NOMO-1 treated with DMSO at 0.1 percent for 48 hours (cell line): ENCODE results near the gene SSR3.

Experiments used
- DNase-seq: peaks from one replicate; lab custom pipeline; 2025; ENCODE audit not compliant: unreplicated experiment; lab: John Stamatoyannopoulos, UW

Gene SSR3

DNA sequence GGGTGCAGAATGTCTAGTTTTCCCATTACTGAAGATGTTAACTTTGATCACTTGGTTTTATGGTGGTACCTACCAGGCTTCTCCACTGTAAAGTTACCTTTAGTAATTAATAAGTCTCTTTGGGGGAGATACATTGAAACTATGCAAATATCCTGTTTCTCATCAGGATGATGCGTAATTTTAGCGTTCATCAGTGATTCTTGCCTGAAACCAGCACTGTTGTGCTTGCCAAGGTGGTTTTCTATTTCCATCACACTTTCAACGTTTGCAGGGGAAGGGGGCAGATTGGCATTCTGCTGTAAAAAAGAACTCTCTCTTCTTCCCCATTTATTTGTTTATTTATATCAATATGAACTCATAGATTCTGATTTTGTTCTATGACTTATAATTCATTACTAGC lies 61.0 kb downstream of the SSR3 start:
- DNase-seq = no peak

DNA sequence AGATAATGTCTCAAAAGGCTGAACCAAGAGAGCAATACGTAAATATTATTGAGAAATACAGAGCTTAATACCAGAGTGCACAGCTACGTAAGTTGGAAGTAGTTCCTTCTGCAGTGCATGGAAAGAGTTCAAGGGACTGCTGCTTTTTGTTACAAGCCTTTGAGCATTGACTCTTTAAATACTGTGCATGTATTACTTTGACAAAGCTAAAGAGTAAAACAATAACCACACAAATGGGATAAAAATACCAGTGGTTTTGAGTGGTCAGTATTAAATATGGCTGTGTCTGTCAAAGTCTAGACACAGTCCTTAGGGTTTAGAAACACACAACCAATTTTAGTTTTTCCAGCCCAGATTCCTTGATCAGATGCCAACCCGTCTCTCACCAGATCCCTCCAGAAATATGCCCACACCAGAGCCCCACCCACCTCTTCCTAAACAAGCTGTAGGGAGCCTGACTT lies 62.1 kb downstream of the SSR3 start:
- no peak for DNase-seq

- no peak for DNase-seq
Observed at GRCh38 chr3:156491192-156491591, 63.7 kb downstream of the SSR3 start.
